ENCODE data around the gene SV2C.

Gene SV2C

DNA sequence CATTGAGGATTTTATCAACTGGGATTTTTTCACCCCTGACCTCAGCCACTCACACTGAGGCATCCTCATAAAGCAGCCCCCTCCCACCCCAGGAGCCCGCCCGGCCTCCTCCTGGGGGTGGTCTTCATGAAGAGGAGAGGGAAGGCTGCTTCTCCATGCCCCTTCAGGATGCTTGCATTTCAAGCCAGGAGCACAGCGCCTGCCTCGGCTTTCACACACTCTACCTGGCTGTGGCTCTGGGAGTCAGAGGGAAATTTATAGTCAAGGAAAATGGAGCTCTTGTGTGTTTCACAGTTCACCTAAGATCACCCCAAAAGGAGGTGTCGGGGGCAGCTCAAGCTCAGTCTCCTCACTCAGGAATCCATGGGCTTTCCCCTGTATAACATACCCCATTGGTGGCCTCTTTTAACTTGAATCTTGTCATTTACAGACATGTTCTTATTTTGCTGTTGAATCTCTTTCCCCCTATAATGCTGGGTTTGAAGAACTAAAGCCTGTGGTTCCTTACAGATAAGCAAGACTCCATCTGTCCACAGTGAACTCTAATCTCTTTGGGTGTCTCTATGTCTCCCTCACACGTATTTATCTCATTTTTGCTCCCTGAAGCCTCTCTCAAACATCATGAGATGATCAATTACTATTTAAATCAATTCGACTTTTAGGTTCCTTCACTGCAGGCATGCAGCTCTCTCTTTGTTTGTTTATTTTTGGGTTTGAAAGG, 297.3 kb downstream of the SV2C start:
- no peak for DNase-seq (ENCODE audit: low read depth)

DNA sequence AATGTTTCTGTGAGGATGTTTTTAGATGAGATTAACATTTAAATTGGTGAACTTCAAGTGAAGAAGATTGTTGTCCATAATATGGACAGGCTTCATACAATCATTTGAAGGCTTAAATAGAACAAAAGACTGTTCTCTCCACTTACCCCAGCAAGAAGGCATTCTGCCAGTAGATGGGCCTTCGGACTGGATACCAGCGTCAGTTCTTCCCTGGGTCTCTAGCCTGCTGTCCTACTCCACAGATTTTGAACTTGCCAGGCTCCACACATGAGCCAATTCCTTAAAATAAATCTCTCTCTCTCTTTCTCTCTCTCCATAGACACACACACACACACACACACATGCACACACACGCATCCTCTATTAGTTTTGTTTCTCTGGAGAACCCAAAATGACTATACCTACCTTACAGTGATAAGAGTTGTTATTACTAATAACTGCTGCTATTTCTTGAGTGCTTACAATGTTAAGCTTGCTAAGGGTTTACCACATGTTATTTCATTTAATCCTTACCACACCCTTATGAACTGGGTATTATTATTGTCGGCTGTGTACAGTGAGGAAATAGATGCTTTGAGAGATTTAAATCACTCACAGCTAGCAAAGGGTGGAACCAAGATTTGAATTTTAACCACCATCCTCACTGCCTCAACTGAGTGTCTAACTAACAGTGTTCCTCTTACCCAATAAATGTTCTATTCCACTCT, 300.1 kb downstream of the SV2C start:
- DNase-seq (ENCODE audit: low read depth): no peak

DNA sequence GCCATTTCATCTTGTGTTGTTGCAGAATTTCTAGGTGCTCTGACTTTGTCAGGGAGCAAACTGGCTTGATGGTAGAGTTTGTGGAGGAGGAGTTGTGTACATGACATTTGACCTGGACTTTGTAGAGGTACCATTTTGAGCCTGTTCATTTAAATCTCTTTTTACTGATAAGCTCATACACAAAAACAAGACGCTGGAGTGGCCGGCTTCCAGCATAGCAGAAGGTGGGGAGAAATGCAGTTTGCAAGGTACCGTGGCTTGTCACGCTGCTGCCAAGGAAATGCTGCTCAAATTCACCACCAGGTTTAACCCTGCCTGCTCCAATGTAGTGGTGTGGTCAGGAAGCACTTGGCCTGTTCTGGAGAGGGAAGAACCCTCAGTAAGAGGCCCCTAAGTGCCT, 301.0 kb downstream of the SV2C start:
- DNase-seq (ENCODE audit: low read depth): no peak

DNA sequence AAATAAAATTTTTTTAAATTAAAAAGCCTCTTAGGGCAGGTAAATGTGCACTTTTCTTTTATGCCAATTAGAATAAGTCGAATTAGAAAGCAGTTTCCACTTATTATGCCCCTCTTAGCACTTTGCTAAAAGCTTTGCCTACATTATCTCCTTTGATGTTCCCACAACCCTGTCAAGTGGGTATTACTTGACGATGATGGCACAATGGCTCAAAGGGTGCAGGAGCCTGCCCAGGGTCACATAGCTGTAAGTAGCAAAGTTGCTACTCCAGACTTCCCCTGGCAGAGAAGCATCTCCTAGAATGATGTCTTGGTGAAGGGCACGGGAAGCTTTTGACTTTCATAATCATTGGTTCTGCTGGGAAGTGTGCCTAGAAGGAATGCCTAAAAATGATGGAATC, 301.5 kb downstream of the SV2C start:
- no peak for DNase-seq (ENCODE audit: low read depth)

DNA sequence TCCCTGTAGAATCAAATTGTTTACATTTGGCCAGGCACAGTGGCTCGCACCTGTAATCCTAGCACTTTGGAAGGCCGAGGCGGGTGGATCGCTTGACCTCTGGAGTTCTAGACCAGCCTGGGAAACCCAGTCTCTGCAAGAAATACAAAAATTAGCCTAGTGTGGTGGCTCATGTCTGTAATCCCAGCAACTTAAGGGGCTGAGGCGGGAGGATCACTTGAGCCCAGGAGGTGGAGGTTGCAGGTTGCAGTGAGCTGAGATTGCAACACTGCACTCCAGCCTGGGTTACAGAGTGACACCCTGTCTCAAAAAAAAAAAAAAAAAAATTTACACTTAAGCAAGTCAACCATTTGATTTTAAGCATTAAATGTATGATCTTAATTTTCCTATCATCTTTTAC, 302.4 kb downstream of the SV2C start:
- no peak for DNase-seq (ENCODE audit: low read depth)

DNA sequence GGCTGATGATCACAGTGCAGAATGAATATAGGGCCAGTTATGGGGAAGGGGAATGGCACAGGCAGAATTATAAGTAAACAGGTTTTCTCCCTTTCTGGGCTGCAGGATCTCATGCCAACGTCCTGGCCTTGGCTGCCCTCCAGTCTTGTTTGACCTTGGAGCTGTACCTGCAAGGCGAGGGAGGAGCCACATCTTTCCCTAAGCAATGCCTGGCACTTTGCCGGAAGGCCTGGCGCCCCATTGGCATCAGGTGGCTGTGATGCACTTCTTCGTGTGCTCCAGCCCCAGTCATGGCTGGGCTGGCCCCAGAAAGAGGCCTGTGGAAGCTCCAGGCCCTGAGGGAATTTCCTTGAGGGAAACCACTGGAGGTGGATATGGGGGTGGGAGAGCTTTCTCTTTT, 303.2 kb downstream of the SV2C start:
- no peak for DNase-seq (ENCODE audit: low read depth)

DNA sequence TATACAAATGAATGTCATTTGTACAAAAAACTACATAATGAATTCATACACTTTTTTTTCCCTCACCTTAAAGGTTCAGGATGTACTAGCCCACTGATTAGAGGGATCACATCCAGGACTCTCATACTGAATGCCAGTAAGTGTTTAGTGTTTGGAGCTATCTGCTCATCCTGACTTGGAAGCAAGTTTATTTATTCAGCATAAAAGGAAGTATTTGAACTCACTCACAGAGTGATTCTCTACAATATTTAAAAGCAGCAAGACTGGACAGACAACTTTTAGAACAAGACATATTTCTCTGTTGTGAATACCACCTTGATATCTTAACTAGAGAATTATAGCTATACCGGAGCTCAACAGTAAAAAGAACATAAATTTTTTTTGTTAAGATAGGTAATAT, 305.1 kb downstream of the SV2C start:
- DNase-seq (ENCODE audit: low read depth): no peak

DNA sequence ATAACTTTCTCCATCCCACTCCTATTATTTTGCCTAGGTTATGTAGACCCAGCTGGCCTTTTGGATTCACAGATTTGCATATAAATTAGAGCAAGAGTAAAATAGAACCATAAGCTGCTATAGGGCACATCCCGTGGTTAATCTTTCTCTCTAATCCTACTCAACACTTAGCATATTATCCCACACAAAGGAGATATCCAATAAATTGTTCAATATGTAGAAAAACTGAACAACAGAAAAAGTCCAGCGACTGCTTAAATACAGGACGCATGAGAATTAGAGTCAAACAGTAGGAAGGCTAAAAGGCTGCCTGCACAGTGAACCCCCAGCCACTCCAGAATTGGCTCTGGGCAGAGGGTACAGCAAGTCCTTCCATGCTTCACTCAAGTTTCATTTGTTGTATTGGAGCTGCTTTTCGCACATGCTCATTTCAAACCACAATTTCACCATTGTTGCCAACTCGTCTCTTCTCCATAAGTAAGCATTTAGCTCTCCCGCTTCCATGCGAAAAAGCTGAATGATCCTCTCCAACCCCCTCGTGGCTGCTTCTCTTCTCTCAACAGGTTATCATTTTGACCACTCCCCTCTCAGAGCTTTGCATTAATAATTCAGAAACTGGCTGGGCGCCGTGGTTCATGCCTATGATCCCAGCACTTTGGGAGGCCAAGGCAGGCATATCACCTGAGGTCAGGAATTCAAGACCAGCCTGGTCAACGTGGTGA, 305.8 kb downstream of the SV2C start:
- DNase-seq (ENCODE audit: low read depth): no peak

DNA sequence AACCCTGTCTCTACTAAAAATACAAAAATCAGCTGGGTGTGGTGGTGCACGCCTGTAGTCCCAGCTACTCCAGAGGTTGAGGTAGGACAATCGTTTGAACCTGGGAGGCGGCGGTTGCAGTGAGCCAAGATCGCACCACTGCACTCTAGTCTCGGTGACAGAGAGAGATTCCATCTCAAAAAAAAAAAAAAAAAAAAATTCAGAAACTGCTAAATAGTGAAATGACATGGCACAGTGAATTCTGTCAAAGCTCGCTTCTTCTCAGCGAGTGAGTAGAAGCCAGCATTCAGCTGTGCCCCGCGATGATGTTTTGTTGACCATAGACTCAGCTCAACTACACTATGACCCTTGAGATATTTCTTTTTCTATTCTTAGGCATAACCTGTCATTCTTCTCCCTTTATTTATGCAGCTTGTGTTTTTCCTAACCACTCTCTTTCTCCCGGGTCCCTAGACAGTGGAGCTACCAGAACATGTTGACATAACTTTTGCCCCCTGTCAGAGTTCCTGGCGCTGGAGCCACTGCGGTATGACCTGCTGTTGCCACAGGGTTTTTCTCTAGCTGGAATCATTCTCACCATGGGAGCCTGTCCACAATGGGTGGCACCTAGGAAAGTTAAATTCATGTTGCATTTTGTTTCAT, 306.5 kb downstream of the SV2C start:
- no peak for DNase-seq (ENCODE audit: low read depth)

DNA sequence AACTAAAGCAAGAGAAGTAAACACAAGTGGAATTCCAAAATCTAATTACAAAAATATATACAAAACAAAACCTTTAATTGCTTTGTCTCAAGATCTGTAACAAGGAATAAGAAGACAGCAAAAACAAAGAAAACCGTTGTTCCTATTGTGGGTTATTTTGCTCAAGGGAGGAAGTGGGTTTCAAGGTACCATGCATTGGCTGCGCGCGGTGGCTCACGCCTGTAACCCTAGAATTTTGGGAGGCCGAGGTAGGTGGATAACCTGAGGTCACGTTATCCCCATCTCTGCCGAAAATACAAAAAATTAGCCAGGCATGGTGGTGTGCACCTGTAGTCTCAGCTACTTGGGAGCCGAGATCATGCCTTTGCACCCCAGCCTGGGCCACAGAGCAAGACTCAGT, 307.8 kb downstream of the SV2C start:
- no peak for DNase-seq (ENCODE audit: low read depth)

DNA sequence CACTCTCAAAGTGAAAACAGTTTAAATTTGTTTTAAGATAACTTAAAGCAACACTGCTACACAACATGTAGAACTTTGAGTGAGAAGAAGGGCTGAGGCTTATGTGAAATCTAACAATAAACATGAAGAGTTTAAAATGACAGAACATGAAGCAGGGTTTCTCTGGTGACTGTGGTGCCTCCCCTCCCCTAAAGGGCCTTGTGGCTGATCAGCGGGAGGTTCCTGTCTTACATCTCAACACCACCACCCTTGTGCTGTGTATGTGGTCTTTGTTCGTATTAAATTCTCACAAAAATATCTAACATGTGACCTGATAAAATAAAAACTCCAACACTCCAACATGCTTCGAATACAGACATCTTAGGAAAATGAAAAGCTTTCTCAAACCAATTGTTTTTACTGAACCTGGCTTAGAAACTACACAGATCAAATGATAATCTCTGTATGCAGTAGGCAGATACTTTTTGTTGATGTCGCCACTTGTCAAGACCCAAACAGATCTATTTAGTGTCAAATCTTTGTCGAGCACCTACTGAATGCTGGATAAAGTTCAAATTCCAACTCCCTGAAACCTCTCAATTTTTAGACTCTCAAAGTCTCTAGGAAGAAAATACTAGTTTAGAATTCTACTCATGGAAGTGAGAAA, 310.0 kb downstream of the SV2C start:
- no peak for DNase-seq (ENCODE audit: low read depth)

DNA sequence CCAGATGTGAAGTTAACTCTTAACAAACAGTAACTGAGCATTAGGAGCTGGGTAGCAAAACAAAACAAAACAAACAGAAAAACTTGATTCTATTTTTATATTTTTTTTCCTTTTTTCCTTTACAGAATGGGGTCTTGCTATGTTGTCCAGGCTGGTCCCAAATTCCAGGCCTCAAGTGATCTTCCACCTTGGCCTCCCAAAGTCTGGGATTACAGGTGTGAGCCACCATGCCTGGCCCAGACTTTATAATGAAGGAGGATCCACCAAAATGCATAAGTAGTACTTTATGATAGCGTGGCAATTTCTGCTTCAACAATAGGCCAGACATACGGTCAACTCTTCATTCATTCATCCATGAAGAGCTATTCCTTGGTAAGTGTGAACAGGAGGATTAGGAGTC, 314.0 kb downstream of the SV2C start:
- DNase-seq (ENCODE audit: low read depth): no peak

DNA sequence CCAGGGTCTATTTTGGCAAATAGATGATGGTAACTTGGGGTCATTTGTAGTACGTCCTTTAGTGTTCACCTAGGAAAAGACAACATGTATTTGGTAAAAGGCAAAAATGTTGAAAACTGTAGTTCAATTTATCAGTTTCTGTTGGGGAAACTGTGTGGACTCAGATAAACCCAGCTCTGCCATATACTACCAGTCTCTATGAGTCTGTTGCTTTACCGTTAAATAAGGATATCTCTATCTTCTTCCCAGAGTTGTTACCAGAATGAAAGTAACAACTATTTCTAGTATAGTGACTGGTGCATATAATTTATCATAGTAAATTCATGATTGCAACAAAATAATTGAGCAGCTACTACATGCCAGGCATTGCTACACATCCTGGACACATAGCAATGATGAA, 316.1 kb downstream of the SV2C start:
- DNase-seq (ENCODE audit: low read depth): no peak

DNA sequence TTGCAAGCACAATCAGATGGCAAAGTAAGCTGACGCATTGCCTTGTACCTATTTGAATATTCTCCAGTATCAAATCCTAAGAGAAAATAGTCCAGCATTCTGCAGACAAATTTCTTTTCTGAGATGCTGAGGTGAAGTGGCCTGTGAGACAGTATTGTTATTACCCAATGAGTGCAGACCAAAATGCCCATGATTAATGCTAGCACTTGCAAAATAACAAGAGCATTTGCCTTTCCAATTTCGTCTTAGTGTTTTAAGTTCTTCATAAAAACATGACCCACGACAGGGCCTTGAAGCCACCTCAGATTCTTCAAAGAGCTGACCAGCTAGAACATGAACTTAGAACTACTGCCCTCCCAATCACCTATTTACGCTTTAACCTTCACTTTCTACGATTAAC, 317.3 kb downstream of the SV2C start:
- no peak for DNase-seq (ENCODE audit: low read depth)

DNA sequence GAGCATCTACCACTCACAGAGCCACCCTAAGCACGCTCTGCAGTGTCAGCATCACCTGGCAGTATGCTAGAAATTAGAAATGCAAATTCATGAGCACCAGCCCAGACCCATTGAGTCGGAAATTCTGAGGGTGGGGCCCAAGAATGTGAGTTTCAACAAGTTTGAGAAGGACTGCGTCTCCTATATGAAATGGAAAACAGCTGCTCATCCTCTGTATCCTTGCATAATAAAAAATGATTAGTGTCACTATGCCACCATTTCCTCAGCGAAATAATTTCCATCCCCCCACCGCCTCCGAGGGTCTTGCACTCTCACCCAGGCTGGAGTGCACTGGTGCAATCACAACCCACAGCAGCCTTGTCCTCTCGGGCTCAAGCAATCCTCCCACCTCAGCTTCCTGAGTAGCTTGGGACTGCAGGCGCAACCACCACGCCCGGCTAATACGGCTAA, 318.6 kb downstream of the SV2C start:
- DNase-seq (ENCODE audit: low read depth): no peak

DNA sequence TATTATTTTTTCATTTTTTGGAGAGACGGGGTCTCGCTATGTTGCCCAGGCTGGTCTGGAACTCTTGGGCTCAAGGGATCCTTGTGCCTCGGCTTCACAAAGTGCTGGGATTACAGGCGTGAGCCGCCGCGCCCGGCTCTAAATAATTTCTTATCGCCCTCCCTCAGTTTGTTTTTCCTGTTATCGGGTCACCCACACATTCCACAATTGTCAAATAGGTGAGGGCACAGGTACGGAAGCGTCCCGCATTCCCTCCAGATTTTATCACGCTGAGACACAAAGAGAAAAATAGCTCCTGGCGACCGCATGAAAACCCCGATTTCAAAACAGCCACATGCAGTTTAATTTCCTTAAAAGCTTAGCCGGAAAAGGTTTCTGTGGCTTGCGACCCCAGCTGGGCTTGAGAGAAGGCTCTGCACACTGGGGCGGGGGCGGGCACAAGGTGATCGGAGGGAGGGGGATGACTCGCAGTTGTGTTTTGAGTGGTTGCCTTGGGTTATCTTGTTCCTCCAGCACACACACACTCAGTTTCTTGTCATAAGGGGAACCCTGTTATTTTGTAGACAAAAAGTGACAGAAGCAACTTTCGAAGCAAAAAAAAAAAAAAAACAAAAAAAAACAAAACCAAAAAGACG, 319.2 kb downstream of the SV2C start:
- no peak for DNase-seq (ENCODE audit: low read depth)

DNA sequence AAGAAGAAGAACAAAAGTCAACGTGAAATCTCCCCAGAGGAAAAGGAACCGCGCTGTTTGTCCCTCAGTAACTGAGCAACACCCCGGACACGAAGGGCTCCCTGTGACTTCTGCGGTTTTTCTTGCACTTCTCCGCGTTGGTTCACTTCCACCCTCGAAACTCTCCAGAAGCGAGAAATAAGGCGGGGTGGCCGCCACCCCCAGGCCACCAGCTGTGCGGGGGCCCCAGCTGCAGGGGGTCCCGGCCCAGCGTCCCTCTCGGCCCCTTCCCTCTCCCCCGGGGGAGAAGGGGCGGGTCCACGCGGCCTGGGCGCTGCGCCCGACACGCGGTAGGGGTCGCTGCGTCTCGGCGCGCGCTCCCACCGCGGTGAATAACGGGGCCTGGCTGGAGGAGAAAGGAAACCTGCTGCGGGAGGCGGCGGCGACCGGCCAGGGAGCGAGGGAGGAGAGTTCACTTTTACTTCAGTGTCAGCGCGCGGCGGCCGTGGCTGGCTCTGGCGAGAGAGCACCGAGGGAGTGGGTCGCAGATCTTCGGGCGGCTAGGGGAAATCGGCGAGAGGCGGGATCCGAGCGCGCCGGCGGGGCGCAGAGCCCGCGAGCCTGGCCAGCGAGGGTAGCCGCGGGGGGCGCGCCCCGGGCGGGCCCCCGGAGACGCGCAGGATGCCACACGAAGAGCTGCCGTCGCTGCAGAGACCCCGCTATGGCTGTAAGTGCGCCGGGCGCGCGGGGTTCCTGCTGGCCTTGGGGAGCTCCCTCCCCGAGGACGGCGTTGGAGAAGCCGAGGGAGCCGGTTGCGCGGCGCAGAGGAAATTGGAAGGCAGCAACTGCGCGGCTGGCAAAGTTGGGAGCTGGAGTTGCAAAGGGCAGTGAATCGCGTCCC, 319.9 kb downstream of the SV2C start, which contains the start of gene IQGAP2:
Gene IQGAP2 (plus strand): TSS at position 400 of the 880 bp plus-strand sequence. CDS start 261 bp downstream, at position 661.
- DNase-seq (ENCODE audit: low read depth): peak; percentile 48
